NCI-H345 treated with DMSO at 0.1 percent for 48 hours (cell line): ENCODE measurements around the gene EPN1.

Experiments used
- DNase-seq: peaks from one replicate; lab custom pipeline; 2025; ENCODE audit not compliant: unreplicated experiment; lab: John Stamatoyannopoulos, UW

Gene EPN1

GRCh38 chr19:55678121-55678671, 3.2 kb downstream of the EPN1 start:
- no peak for DNase-seq

DNA sequence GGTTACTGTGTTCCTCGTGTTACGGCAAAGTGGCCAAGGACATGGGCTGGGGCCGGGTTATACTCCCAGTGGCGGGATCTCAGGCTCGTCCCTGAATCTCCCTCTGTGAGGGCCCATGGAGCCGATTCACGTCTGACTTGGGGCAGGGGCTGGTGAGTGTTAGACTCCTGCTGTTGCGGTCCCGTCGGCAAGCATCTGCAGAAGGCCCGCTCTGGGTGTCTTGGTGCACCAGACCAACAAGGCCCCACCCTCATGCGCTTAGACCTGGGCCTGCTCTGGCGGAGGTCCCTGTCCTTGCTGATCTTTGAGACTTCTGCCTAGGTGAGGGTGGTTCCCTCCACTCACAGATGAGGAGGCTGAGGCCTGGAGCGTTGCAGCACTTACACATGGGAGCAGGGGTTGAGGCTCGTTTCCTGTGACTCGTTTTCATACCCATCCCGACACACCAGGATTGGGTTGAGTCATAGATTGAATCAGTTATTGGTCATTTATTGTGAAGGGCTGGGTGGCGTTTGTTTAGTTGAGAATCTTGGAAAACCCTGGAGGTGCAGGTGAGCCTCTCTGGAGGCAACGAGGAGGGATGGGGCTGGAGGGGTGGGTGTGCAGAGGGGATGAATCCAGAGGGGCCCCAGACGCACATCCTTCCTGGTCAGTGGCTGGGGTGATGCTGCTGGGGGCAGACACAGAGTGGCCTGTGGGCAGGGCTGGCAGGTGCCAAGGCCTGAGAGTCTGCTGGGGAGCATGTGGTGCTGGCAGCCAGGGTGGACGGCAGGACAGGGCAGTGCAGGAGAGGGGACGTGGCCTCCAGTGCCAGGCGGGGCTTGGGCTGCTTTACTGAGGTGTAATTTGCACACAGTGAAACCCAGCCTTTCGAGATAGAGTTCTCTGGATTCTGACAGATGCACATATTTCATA, 4.6 kb downstream of the EPN1 start:
- no peak for DNase-seq

DNA sequence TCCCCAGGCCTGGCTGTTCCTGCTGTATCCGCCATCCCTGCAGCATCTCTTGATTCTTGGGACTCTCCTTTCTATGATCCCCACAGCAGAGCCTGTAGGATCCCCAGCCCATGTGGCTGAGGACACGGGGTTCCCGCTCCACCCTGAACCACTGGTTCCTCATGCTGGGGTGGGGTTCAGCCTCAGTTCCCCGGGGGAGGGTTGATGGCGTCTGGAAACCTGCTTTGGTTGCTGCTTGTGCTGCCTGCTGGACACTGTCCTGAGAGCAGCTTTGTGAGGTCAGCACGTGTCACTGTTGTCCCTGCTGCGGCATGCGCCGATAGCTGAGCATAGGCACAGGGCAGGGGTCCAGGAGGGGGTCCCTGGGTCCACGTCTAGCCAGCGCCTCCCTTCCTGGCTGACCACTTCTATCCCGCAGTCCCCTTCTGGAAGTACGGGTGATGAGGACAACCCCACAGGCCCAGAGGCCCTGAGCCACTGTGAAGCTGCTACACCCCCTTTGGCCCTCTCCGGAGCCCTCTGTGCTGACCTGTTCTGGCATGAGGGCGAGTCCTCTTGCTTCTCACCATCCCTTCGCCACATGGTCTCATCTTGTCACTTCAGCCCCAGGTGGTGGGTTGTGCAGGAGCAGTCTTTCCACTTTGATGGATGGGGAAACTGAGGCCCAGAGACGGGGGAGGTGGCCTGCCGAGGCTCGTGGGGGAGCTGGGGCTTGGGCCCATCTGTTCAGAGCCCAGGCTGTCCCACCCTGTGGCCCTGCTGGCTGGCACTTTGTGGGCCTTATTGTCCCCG, 5.5 kb downstream of the EPN1 start:
- no peak for DNase-seq

GRCh38 chr19:55681131-55682092, 6.4 kb downstream of the EPN1 start:
- no peak for DNase-seq

DNA sequence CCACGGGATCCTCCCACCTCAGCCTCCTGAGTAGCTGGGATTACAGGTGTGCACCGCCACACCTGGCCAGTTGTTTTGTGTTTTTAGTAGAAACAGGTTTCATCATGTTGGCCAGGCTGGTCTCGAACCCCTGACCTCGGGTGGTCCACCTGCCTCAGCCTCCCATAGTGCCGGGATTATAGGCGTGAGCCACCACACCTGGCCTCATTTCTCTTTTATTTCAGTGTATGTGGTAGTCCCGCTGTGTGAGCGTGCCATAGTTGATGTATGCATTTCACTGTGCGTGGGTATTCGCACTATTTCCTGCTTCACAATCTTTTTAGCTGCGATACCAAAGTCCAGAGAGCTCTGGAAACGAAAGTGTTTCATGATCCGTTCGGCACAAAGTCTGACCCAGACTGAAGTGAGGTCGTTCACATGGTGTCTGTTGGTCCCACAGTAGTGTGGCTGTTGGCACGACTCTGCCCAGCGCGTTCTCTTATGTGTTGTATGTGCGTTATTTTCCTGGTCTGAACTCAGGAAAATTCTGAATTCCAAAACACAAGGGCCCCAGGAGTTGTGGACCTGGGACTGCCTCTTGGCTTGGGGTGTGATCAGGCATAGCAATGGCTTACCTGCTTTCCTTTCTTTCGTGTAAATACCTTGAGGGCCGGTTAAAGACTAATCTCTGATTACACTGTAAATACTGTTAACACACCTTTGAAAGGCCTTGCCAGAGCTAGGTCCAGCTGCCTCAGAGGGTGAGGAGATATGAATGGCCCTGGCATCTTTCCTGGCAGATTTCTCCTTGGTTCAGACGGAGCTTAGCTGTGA, 8.6 kb downstream of the EPN1 start:
- no peak for DNase-seq

DNA sequence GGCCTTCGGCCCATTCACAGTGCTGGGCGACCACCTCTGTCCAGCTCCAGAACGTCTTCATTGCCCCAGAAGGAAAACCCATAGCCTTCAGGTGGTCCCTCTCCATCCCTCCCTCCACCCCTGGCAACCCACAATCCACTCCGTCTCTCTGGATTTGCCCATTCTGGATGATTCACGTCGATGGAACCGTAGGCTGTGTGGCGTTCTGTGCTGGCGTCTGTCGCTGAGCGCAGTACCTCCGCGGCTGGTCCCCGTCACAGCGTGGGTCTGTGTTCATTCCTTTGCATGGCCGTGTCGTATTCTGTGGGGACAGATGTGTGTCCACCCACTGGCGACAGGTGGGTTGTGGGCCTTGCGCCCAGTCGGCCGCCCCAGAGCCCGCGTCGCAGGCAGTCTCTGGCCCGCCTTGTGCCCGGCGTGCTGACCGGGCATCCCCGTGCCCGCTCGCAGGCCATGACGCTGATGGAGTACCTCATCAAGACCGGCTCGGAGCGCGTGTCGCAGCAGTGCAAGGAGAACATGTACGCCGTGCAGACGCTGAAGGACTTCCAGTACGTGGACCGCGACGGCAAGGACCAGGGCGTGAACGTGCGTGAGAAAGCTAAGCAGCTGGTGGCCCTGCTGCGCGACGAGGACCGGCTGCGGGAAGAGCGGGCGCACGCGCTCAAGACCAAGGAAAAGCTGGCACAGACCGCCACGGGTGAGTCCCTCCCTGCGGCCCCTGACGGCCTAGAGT, 10.1 kb downstream of the EPN1 start:
- DNase-seq = no peak

- no peak for DNase-seq
These were observed 10.8 kb downstream of the EPN1 start for GRCh38 chr19:55685776-55686175.

- no peak for DNase-seq
These were observed 11.5 kb downstream of the EPN1 start for GRCh38 chr19:55686311-55687050.

- DNase-seq = no peak
These were observed 12.5 kb downstream of the EPN1 start for GRCh38 chr19:55687281-55688201.

DNA sequence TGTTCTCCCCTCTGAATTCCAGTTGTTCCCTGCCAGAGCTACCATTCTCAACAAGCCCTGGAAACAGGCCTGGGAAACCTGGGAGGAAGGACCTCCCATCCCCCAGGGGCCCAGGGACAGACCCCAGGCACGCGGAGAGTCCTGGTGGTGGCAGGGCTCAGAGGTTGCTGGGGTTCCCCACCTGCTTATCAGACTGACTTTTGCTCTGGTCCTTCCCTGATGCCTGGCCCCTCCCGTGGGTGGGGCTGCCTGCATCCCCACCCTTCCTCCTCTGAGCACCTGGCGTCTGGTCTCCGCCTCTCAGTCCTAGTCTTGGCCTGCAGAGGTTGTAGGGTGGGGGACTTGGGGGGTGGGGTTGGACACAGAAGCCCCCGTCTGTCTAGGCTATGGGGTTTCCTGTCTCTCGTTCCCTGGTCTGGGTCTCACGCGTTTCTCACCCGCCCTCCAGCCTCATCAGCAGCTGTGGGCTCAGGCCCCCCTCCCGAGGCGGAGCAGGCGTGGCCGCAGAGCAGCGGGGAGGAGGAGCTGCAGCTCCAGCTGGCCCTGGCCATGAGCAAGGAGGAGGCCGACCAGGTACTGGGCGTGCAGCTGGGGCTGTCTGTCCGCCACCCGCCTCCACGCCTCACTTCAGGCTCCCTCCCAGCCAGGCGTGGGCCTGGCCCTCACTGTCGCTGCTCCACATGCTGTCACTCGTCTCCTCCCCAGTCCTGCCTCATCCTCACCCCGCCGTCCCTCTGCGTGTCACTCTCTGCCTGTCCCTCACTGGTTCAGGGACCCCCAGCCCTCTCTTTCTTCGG, 13.6 kb downstream of the EPN1 start:
- DNase-seq = no peak

GRCh38 chr19:55689411-55690108, 14.5 kb downstream of the EPN1 start:
- no peak for DNase-seq

GRCh38 chr19:55690109-55690768, 15.2 kb downstream of the EPN1 start:
- DNase-seq = no peak

- no peak for DNase-seq
These were observed 15.9 kb downstream of the EPN1 start for GRCh38 chr19:55690769-55691545.

DNA sequence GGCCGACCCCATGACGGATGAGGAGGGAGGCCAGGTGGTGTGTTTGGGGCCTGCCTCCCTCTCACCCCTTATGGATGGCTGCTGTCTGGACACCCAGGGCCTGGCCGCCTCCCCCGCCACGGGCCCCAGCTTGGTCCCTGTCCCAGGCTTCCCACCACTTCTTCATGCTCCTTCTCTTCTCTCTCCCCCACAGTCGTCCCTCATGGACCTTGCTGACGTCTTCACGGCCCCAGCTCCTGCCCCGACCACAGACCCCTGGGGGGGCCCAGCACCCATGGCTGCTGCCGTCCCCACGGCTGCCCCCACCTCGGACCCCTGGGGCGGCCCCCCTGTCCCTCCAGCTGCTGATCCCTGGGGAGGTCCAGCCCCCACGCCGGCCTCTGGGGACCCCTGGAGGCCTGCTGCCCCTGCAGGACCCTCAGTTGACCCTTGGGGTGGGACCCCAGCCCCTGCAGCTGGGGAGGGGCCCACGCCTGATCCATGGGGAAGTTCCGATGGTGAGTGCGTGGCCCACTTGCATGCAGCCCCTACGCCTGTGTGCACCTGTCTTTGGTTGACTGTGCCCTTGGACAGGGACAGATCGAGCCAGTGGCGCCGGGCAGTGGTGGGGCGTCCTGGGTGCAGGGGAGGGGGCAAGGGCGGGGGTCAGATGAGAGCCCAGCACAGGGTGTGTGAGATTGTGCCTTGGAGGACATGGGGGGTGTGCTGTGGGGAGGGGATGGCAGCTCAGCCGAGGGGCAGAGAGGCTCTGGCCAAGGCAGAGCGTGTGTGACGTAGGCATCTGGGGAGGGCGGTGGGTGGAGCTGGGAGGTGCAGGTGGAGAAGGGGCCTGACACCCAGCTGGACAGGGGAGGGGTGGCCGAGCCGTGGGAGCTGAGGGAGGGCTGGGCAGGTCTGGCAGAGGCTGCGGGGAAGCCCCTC, 16.8 kb downstream of the EPN1 start:
- DNase-seq = no peak
